Neural cell (in vitro differentiated cells): ENCODE results near the gene RAD51B. TPM values are rescaled to one million over a fixed set of nuclear protein-coding genes. Genes with fewer than 3 reads are reported as not detected.

Experiments used
- H2AFZ ChIP-seq: fragments of 200-600, 300-800 bp; sonication (generic), shearing (Covaris generic); 2 replicates; pipeline ENCODE4 v1.6.0; 2014; ENCODE audit warnings: low read depth, mild to moderate bottlenecking, antibody characterized with exemption, low read length, moderate library complexity
- H3F3A ChIP-seq: fragments of 200-600 bp; shearing (Covaris generic); 2 replicates; pipeline ENCODE4 v1.6.1; 2016; ENCODE audit warnings: mild to moderate bottlenecking, moderate library complexity, mixed read lengths, antibody characterized with exemption, low read length; ENCODE audit not compliant: insufficient read depth, poor library complexity, severe bottlenecking
- H3K27ac ChIP-seq: fragments of 200-600, 300-800 bp; sonication (generic), shearing (Covaris generic); 2 replicates; pipeline ENCODE4 v1.5.1; 2014; ENCODE audit warnings: mild to moderate bottlenecking, low read length, moderate library complexity
- H3K27me3 ChIP-seq: fragments of 300-800, 200-600 bp; sonication (generic), shearing (Covaris generic); 2 replicates; pipeline ENCODE4 v1.6.0; 2014; ENCODE audit warnings: mild to moderate bottlenecking, low read depth, low read length, moderate library complexity; ENCODE audit not compliant: insufficient read depth
- H3K36me3 ChIP-seq: fragments of 300-800, 200-600 bp; sonication (generic), shearing (Covaris generic); 2 replicates; pipeline ENCODE4 v1.5.1; 2014; ENCODE audit warnings: mild to moderate bottlenecking, antibody characterized with exemption, low read length, moderate library complexity; ENCODE audit not compliant: insufficient read depth
- H3K4me2 ChIP-seq: fragments of 300-800, 200-600 bp; sonication (generic), shearing (Covaris generic); 2 replicates; pipeline ENCODE4 v1.6.0; 2014; ENCODE audit warnings: mild to moderate bottlenecking, low read length
- H3K4me3 ChIP-seq: fragments of 300-800, 200-600 bp; sonication (generic), shearing (Covaris generic); 2 replicates; pipeline ENCODE4 v1.5.1; 2014; ENCODE audit warnings: mild to moderate bottlenecking, low read length, moderate library complexity
- H3K79me2 ChIP-seq: fragments of 200-600 bp; shearing (Covaris generic); replicated peaks from 2 replicates; pipeline ENCODE4 v1.6.0; 2014; ENCODE audit warnings: mild to moderate bottlenecking, low read length, moderate library complexity; ENCODE audit not compliant: insufficient read depth
- H3K9ac ChIP-seq: fragments of 300-800, 200-600 bp; sonication (generic), shearing (Covaris generic); 2 replicates; pipeline ENCODE4 v1.6.1; 2016; ENCODE audit warnings: mild to moderate bottlenecking, low read length, mixed read lengths
- H3K9me2 ChIP-seq: fragments of 200-600 bp; shearing (Covaris generic); 2 replicates; pipeline ENCODE4 v1.6.1; 2016; ENCODE audit warnings: mild to moderate bottlenecking, low read length, mixed read lengths; ENCODE audit not compliant: insufficient read depth
- H3K9me3 ChIP-seq: fragments of 200-600, 300-800 bp; sonication (generic), shearing (Covaris generic); 2 replicates; pipeline ENCODE4 v1.6.1; 2016; ENCODE audit warnings: mild to moderate bottlenecking, mixed run types, low read length, moderate library complexity, mixed read lengths
- H4K20me1 ChIP-seq: fragments of 200-600 bp; shearing (Covaris generic); 2 replicates; pipeline ENCODE4 v1.6.1; 2016; ENCODE audit warnings: mild to moderate bottlenecking, mixed run types; ENCODE audit not compliant: insufficient read depth
- EP300 ChIP-seq: fragments of 450-650 bp; conservative IDR thresholded peaks from 2 replicates; pipeline ENCODE4 v1.6.1; 2014; ENCODE audit warnings: antibody characterized with exemption, mild to moderate bottlenecking, moderate library complexity; ENCODE audit not compliant: poor library complexity, severe bottlenecking
- EZH2 ChIP-seq: fragments of 200-600, 300-800 bp; shearing (Covaris generic), sonication (generic); IDR thresholded peaks from 2 replicates; pipeline ENCODE4 v1.6.1; 2014; ENCODE audit warnings: antibody characterized with exemption, low read length, borderline replicate concordance, mild to moderate bottlenecking; ENCODE audit not compliant: insufficient read depth, poor library complexity, severe bottlenecking
- MXI1 ChIP-seq: fragments of 450-650 bp; conservative IDR thresholded peaks from 2 replicates; pipeline ENCODE4 v1.6.1; 2014; ENCODE audit warnings: antibody characterized with exemption, mild to moderate bottlenecking; ENCODE audit not compliant: poor library complexity, severe bottlenecking
- POLR2AphosphoS5 ChIP-seq: IDR thresholded peaks from 2 replicates; pipeline ENCODE4 v1.6.1; 2012
- RAD21 ChIP-seq: fragments of 450-650 bp; conservative IDR thresholded peaks from 2 replicates; pipeline ENCODE4 v1.6.1; 2014; ENCODE audit warnings: antibody characterized with exemption, mild to moderate bottlenecking, moderate library complexity
- REST ChIP-seq: IDR thresholded peaks from 2 replicates; pipeline ENCODE4 v1.6.1; 2012; ENCODE audit warnings: borderline replicate concordance
- SMC3 ChIP-seq: fragments of 450-650 bp; conservative IDR thresholded peaks from 2 replicates; pipeline ENCODE4 v1.6.1; 2014; ENCODE audit warnings: antibody characterized with exemption, mild to moderate bottlenecking, moderate library complexity; ENCODE audit not compliant: poor library complexity
- TAF1 ChIP-seq: IDR thresholded peaks from 2 replicates; pipeline ENCODE4 v1.6.1; 2012; ENCODE audit warnings: low read depth
- polyA plus RNA-seq: library from polyadenylated mRNA; depleted of rRNA; stranded (reverse); fragments of >200 nt; gene quantifications from 2 replicates; pipeline ENCODE4 v1.2.3, GENCODE V29; 2014
- TF ChIP-seq, protein P1 (sequence below): fragments of 450-650 bp; IDR thresholded peaks from 2 replicates; pipeline ENCODE4 v1.5.1; 2014; ENCODE audit warnings: antibody characterized with exemption, mild to moderate bottlenecking, moderate library complexity; ENCODE audit not compliant: poor library complexity, severe bottlenecking

The RAD51B gene
- polyA plus RNA-seq, 1 donor from 2014 or later = 3.1 TPM

DNA sequence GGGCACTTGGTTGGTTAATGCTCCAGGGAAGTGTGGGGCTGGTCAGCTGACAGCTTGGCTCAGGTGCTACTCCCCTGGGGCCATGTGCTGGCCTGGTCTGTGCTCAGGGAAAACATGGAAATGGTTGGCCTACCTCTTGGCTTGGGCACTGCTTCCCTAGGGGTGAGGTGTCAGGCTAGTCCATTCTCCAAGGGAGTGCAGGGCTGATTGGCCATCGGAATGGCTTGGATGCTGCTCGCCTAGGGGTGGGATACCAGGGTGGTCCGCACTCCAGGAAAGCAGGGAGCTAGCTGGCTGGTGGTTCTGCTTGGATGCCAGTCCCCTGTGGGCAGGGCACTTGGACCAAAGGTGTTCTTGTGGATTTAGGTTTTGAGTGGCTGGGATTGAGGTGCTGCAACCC lies 245.7 kb downstream of the RAD51B start:
- Histone ChIP-seq H2AFZ (no peak overlapping the region), H3K27ac (no peak overlapping the region), H3K27me3 (no peaks in the 10 kb centered on the region), H4K20me1 (no peaks in the 10 kb centered on the region), H3K4me2 (no peak overlapping the region), H3K9me2 (no peaks in the 10 kb centered on the region), H3K9ac (no peak overlapping the region), H3K79me2 (no peaks in the 10 kb centered on the region), H3K4me3 (no peak overlapping the region), H3K36me3 (no peaks in the 10 kb centered on the region), H3K9me3 (no peaks in the 10 kb centered on the region), H3F3A (no peaks in the 10 kb centered on the region)
- TF ChIP-seq TAF1 (no peak), RAD21 (no peak), EP300 (no peak), MXI1 (no peak), SMC3 (no peak), EZH2 (no peak), POLR2AphosphoS5 (no peak), REST (no peak)
- TF ChIP-seq, protein P1, sequence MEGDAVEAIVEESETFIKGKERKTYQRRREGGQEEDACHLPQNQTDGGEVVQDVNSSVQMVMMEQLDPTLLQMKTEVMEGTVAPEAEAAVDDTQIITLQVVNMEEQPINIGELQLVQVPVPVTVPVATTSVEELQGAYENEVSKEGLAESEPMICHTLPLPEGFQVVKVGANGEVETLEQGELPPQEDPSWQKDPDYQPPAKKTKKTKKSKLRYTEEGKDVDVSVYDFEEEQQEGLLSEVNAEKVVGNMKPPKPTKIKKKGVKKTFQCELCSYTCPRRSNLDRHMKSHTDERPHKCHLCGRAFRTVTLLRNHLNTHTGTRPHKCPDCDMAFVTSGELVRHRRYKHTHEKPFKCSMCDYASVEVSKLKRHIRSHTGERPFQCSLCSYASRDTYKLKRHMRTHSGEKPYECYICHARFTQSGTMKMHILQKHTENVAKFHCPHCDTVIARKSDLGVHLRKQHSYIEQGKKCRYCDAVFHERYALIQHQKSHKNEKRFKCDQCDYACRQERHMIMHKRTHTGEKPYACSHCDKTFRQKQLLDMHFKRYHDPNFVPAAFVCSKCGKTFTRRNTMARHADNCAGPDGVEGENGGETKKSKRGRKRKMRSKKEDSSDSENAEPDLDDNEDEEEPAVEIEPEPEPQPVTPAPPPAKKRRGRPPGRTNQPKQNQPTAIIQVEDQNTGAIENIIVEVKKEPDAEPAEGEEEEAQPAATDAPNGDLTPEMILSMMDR = no peak

- H3K27ac ChIP-seq = no peak overlapping the region
- peaks cover 3% of the 10 kb centered on the region for H3K9me3 ChIP-seq
- H3K4me3 ChIP-seq = no peak overlapping the region
- no peak overlapping the region for H3K4me2 ChIP-seq
- H3K9ac ChIP-seq = no peak overlapping the region
- no peaks in the 10 kb centered on the region for H3K9me2 ChIP-seq
- H3K79me2 ChIP-seq = no peaks in the 10 kb centered on the region
- no peaks in the 10 kb centered on the region for H4K20me1 ChIP-seq
- H3K27me3 ChIP-seq = no peaks in the 10 kb centered on the region
- no peaks in the 10 kb centered on the region for H3K36me3 ChIP-seq
- H3F3A ChIP-seq = no peaks in the 10 kb centered on the region
- TF ChIP-seq EZH2 (no peak), MXI1 (no peak), RAD21 (no peak), POLR2AphosphoS5 (no peak), REST (no peak), TAF1 (no peak), EP300 (no peak), SMC3 (no peak)
- TF ChIP-seq, protein P1 = no peak
- no peak overlapping the region for H2AFZ ChIP-seq
Observed at GRCh38 chr14:68074765-68075381, 255.3 kb downstream of the RAD51B start.
